ENCODE measurements around the gene GRIK4.
"Not testable (repeated sequence)": the region's sequence is repeated elsewhere in the genome, so short reads cannot be mapped to it uniquely, and the experiment has no call there.

The GRIK4 gene

GRCh38 chr11:120974965-120975364, 463.4 kb downstream of the GRIK4 start:
- DNase-seq = no peak

GRCh38 chr11:120977266-120978137, 466.0 kb downstream of the GRIK4 start:
- no peak for DNase-seq

GRCh38 chr11:120978701-120979100, 467.2 kb downstream of the GRIK4 start:
- no peak for DNase-seq

GRCh38 chr11:120985718-120986569, 474.4 kb downstream of the GRIK4 start:
- peak in 1 of 2 experiments; percentile 22 for DNase-seq

- DNase-seq = no peak
Measured at GRCh38 chr11:120988603-120989002, 477.1 kb downstream of the GRIK4 start.

GRCh38 chr11:120991830-120992686, 480.5 kb downstream of the GRIK4 start:
- no peak for DNase-seq

GRCh38 chr11:120994091-120994859, 482.7 kb downstream of the GRIK4 start:
- DNase-seq = no peak

GRCh38 chr11:120995184-120995583, 483.6 kb downstream of the GRIK4 start:
- DNase-seq = no peak

GRCh38 chr11:120996973-120997372, 485.4 kb downstream of the GRIK4 start:
- no peak for DNase-seq

- no peak for DNase-seq
Measured at GRCh38 chr11:120998581-120998980, 487.0 kb downstream of the GRIK4 start.

- no peak for DNase-seq
Measured at GRCh38 chr11:121004206-121004840, 492.8 kb downstream of the GRIK4 start.

GRCh38 chr11:121006922-121007321, 495.4 kb downstream of the GRIK4 start:
- no peak for DNase-seq

GRCh38 chr11:121008551-121008950, 497.0 kb downstream of the GRIK4 start:
- DNase-seq = no peak

- DNase-seq = no peak
Measured at GRCh38 chr11:121012091-121012490, 500.5 kb downstream of the GRIK4 start.

GRCh38 chr11:121018746-121019145, 507.2 kb downstream of the GRIK4 start:
- no peak for DNase-seq

GRCh38 chr11:121021718-121022117, 510.2 kb downstream of the GRIK4 start:
- DNase-seq = not testable (repeated sequence)

- peak; percentile 57 to 81 for DNase-seq
Measured at GRCh38 chr11:121023848-121024751, 512.6 kb downstream of the GRIK4 start, which contains the start of gene TBCEL. Gene TBCEL (plus strand): TSS chr11:121024102. CDS start chr11:121045691, 21,589 bp downstream.

GRCh38 chr11:121024989-121025388, 513.4 kb downstream of the GRIK4 start:
- no peak for DNase-seq

GRCh38 chr11:121029153-121029552, 517.6 kb downstream of the GRIK4 start:
- DNase-seq = no peak

- DNase-seq = no peak
Measured at GRCh38 chr11:121029813-121030445, 518.4 kb downstream of the GRIK4 start.

Measured in NCI-H187 (cell line).